Trophoblast cell (in vitro differentiated cells and primary cell): ENCODE data around the gene RTN4R.
"Not testable (repeated sequence)": the region's sequence is repeated elsewhere in the genome, so short reads cannot be mapped to it uniquely, and the experiment has no call there.

Experiments used
- DNase-seq, 2 donors: peaks; one replicate each; pipeline ENCODE4 v3.0.0-alpha.2; 2016
- H2AFZ ChIP-seq: 2 replicates; pipeline ENCODE4 v1.6.1; 2013; ENCODE audit warnings: low read length, moderate library complexity, mild to moderate bottlenecking; ENCODE audit not compliant: insufficient read depth, poor library complexity
- H2AK5ac ChIP-seq: 2 replicates; pipeline ENCODE4 v1.6.1; 2013; ENCODE audit warnings: mild to moderate bottlenecking, low read length
- H2BK120ac ChIP-seq: 2 replicates; pipeline ENCODE4 v1.6.1; 2013; ENCODE audit warnings: low read length, mild to moderate bottlenecking, moderate library complexity; ENCODE audit not compliant: insufficient read depth, poor library complexity
- H2BK12ac ChIP-seq: 2 replicates; pipeline ENCODE4 v1.6.1; 2013; ENCODE audit warnings: mild to moderate bottlenecking, low read length, moderate library complexity
- H2BK5ac ChIP-seq: 2 replicates; pipeline ENCODE4 v1.6.1; 2013; ENCODE audit warnings: low read length, low read depth, moderate library complexity, mild to moderate bottlenecking; ENCODE audit not compliant: poor library complexity
- H3K14ac ChIP-seq: 2 replicates; pipeline ENCODE4 v1.6.1; 2013; ENCODE audit warnings: mild to moderate bottlenecking, low read length
- H3K18ac ChIP-seq: 2 replicates; pipeline ENCODE4 v1.6.1; 2013; ENCODE audit warnings: mild to moderate bottlenecking, low read length
- H3K23ac ChIP-seq: 2 replicates; pipeline ENCODE4 v1.6.1; 2013; ENCODE audit warnings: low read length
- H3K27ac ChIP-seq: 2 replicates; pipeline ENCODE4 v1.5.1; 2013; ENCODE audit warnings: low read depth, mild to moderate bottlenecking, inconsistent platforms, low read length, moderate library complexity
- H3K27me3 ChIP-seq: 2 replicates; pipeline ENCODE4 v1.6.1; 2013; ENCODE audit warnings: inconsistent platforms, mild to moderate bottlenecking, low read length, moderate library complexity; ENCODE audit not compliant: insufficient read depth
- H3K36me3 ChIP-seq, 2 experiments: 1 replicate in 1 of 2; 2 replicates in 1 of 2; pipeline ENCODE4 v1.6.1; 2013; ENCODE audit warnings: low read length in 2 of 2, mild to moderate bottlenecking in 2 of 2, moderate library complexity in 1 of 2; ENCODE audit not compliant: insufficient read depth in 2 of 2, control insufficient read depth in 1 of 2
- H3K4ac ChIP-seq: 2 replicates; pipeline ENCODE4 v1.6.1; 2013; ENCODE audit warnings: low read depth, mild to moderate bottlenecking, low read length, moderate library complexity
- H3K4me1 ChIP-seq, 2 experiments: 1 replicate in 1 of 2; 2 replicates in 1 of 2; pipeline ENCODE4 v1.6.1; 2013; ENCODE audit warnings: low read length in 2 of 2, mild to moderate bottlenecking in 2 of 2, moderate library complexity in 1 of 2; ENCODE audit not compliant: insufficient read depth in 2 of 2, control insufficient read depth in 1 of 2
- H3K4me2 ChIP-seq: 2 replicates; pipeline ENCODE4 v1.6.1; 2013; ENCODE audit warnings: inconsistent platforms, mild to moderate bottlenecking, low read length, moderate library complexity
- H3K4me3 ChIP-seq: 2 replicates; pipeline ENCODE4 v1.5.1; 2013; ENCODE audit warnings: mild to moderate bottlenecking, low read depth, low read length, inconsistent platforms
- H3K79me1 ChIP-seq: one replicate; pipeline ENCODE4 v1.6.1; 2013; ENCODE audit warnings: low read length
- H3K79me2 ChIP-seq: 2 replicates; pipeline ENCODE4 v1.6.1; 2013; ENCODE audit warnings: low read length, mild to moderate bottlenecking; ENCODE audit not compliant: control insufficient read depth, insufficient read depth, poor library complexity
- H3K9ac ChIP-seq: 2 replicates; pipeline ENCODE4 v1.6.1; 2013; ENCODE audit warnings: mild to moderate bottlenecking, low read length
- H3K9me3 ChIP-seq: 2 replicates; pipeline ENCODE4 v1.6.1; 2013; ENCODE audit warnings: low read depth, mild to moderate bottlenecking, control low read depth, inconsistent platforms, low read length; ENCODE audit not compliant: insufficient read depth
- H4K12ac ChIP-seq: 2 replicates; pipeline ENCODE4 v1.6.1; 2013; ENCODE audit warnings: low read depth, mild to moderate bottlenecking, low read length, moderate library complexity
- H4K8ac ChIP-seq: 2 replicates; pipeline ENCODE4 v1.6.1; 2013; ENCODE audit warnings: low read depth, mild to moderate bottlenecking, low read length, moderate library complexity
- H4K91ac ChIP-seq: one replicate; pipeline ENCODE4 v1.6.1; 2013; ENCODE audit warnings: low read depth, mild to moderate bottlenecking, low read length, moderate library complexity
- WGBS: extraction: QIAGEN DNeasy Blood & Tissue Kit; methylation state at CpG from one replicate; pipeline ENCODE4 v1.1.7; 2013; ENCODE audit warnings: missing lambda C conversion rate; ENCODE audit not compliant: insufficient read length, insufficient coverage; ENCODE audit errors: extremely low coverage; 5-methylcytosine and 5-hydroxymethylcytosine counted together

The RTN4R gene

DNA sequence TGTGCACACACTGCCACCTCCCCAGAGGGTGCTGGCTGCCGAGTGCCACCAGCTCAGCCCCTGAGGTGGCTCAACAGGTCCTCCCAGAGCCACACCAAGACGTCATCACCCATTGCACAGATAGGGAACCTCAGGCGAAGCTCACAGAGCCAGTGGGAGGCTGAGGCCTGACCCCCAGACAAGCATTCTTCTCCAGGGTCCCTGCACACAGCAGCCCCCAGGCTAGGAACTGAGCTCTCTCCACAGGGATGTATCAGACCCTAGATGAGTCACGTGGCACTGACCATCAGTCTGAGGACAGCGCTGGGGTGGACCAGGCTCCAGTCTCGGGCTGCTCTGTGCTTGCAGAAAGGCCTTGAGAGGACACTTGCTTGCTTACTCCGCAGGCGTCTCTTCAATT is 1.6 kb upstream of the RTN4R start:
- H4K12ac ChIP-seq, H3K4me3 ChIP-seq, H2AFZ ChIP-seq, H3K4ac ChIP-seq, H3K4me1 ChIP-seq, H2BK120ac ChIP-seq, H3K27me3 ChIP-seq, H3K18ac ChIP-seq, H3K4me2 ChIP-seq, H3K9me3 ChIP-seq, H3K9ac ChIP-seq, H2AK5ac ChIP-seq, H3K14ac ChIP-seq, H3K36me3 ChIP-seq, H3K23ac ChIP-seq, H3K79me2 ChIP-seq, H2BK5ac ChIP-seq, H4K91ac ChIP-seq, H3K27ac ChIP-seq, H4K8ac ChIP-seq, H3K79me1 ChIP-seq, H2BK12ac ChIP-seq: not testable (repeated sequence)
- DNase-seq = peak; percentile 33 to 55
- no CpG with 5 or more reads among the region's 8 CpGs for WGBS

DNA sequence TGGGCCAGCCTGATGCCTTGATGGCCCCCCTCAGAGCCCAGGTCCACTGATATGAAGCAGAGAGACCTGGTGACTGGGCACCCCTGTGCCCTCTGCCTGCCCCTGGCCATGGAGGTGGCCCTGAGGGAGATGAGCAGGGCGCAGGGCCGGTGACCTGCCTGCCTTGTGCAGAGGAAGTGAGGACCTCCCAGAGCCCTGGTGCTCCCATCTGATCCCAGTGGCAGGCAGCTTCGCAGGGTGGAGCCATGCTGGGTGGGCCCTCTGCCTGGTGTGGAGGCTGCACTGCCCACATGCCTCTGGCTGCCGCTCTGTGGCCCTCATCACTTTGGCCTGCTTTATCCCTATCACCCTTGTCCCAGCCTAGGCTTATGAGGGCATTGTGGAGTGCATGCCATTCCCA is 1.1 kb upstream of the RTN4R start:
- not testable (repeated sequence) for H3K79me1 ChIP-seq, H3K79me2 ChIP-seq, H3K4me1 ChIP-seq, H3K27me3 ChIP-seq, H3K9me3 ChIP-seq, H3K23ac ChIP-seq, H4K8ac ChIP-seq, H3K14ac ChIP-seq, H2BK120ac ChIP-seq, H2AK5ac ChIP-seq, H2BK12ac ChIP-seq, H2AFZ ChIP-seq, H3K4me3 ChIP-seq, H2BK5ac ChIP-seq, H3K18ac ChIP-seq, H3K9ac ChIP-seq, H3K4me2 ChIP-seq, H4K91ac ChIP-seq, H4K12ac ChIP-seq, H3K27ac ChIP-seq, H3K4ac ChIP-seq, H3K36me3 ChIP-seq
- WGBS = no CpG with 5 or more reads among the region's 4 CpGs
- DNase-seq = peak; percentile 51 to 56

DNA sequence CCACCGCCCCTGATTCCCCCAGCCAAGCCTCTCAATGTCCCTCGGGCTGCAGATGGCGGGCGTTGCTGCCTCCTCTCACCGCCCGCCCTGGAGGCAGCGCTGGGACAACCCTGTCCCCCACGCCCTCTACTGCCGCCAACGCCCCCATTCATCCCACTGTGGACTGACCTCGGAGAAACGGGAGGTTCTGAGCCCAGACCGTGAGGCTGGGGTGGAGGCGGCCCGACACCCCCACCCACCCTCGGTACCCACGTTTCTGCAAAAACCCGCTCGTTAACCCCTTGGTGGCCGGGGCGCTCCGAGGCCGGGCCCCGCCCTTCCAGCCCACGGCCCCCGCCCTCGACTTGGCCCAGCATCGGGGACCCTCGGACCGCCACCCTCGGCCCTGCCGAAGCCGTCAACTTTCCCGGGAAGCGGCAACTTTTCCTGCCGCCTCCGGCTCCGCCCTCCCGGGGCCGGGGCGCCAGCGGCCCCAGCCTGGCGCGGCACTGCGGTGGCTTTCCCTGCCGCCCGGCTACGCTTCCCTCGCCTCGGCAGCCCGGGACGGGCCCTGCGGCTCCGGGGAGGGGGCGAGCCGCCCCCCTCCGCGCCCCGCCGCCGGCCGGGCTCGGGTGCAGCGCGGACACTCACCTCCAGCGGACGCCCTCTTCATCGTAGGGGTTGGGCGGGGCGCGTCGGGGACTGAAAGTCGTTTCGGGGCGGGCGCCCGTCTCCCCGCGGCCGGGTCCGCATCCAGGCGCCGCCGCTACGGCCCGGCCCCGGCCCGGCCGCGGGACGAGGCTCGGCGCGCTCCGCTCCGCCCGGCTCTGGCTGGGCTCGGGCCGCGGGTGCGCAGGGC is 458 bp downstream of the RTN4R start:
- Histone ChIP-seq H3K9me3 (peaks cover 7% of the 10 kb centered on the region), H3K23ac (no peak overlapping the region), H3K9ac (no peak overlapping the region), H3K27me3 (no peaks in the 10 kb centered on the region), H3K14ac (no peak overlapping the region), H4K8ac (peak overlapping the region; percentile 13), H3K4me2 (peak overlapping the region; percentile 99), H3K79me2 (no peaks in the 10 kb centered on the region), H2AK5ac (no peak overlapping the region), H3K79me1 (no peaks in the 10 kb centered on the region), H4K12ac (no peak overlapping the region), H4K91ac (peak overlapping the region; percentile 26), H2AFZ (peak overlapping the region; percentile 52), H3K36me3 (no peaks in the 10 kb centered on the region), H3K18ac (no peak overlapping the region), H2BK12ac (no peak overlapping the region), H2BK5ac (no peak overlapping the region), H2BK120ac (no peak overlapping the region), H3K4me1 (peaks cover 3 to 5% of the 10 kb centered on the region in 2 experiments), H3K4me3 (peak overlapping the region; percentile 63), H3K27ac (no peak overlapping the region), H3K4ac (no peak overlapping the region)
- DNase-seq = peak in 1 of 2 donors; percentile 7
- no CpG with 5 or more reads among the region's 101 CpGs for WGBS

DNA sequence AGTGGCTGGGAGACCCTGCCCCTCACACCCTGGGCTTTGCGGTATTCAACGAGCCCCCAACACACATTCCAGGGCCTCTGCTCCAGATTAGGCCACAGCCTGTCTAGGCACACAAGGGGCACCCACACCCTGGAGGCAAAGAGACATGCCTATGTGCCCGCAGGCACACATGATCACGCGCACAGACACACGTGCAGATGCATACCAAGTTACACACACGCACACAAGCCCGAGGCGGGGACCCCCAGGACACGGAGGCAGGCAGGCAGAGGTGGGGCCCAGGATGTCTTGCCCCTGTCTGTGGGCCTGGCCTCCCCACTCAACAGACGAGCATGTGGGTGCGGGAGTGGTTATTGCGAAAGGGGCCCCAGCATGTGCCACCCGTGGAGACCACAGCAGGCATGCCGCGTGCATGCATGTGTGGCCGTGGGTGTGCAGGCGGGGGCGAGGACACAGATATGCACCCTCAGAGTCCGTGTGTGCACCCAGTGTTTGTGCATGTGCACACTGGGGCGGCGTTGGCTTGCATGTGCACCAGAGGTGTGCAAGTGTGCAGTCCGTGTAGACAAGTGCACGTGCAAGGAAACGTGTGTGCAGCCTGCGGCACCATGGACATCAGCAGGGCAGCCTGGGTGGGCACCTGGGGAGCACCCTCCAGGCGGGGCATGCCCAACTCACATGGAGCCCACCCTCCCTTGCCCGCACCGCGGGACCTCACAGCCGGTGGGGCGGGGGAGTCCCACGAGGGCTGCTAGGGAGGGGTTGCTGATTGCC is 1.3 kb downstream of the RTN4R start:
- DNase-seq, H3K79me1 ChIP-seq: not testable (repeated sequence)

More for the DNA sequence above, 1.3 kb downstream of the RTN4R start:
- not testable (repeated sequence) for H3K23ac ChIP-seq, H3K4me1 ChIP-seq, H3K79me2 ChIP-seq, H4K91ac ChIP-seq, H2AFZ ChIP-seq, H3K36me3 ChIP-seq, H3K4ac ChIP-seq, H2AK5ac ChIP-seq, H3K18ac ChIP-seq, H4K8ac ChIP-seq, H3K27ac ChIP-seq, H2BK12ac ChIP-seq, H2BK5ac ChIP-seq, H3K14ac ChIP-seq, H3K27me3 ChIP-seq, H3K9me3 ChIP-seq, H3K9ac ChIP-seq, H2BK120ac ChIP-seq, H4K12ac ChIP-seq
- Histone ChIP-seq H3K4me3 (peak overlapping the region; percentile 59), H3K4me2 (peak overlapping the region; percentile 99)
- no CpG with 5 or more reads among the region's 33 CpGs for WGBS
